GM12878 (cell line): ENCODE data around the gene ATP1B2. TPM values are rescaled to one million over a fixed set of nuclear protein-coding genes. Genes with fewer than 3 reads are reported as not detected.

Experiments
- ATAC-seq: fragments of 200-7000 bp; cut with Tn5 transposase; 3 replicates; pipeline ENCODE4 v1.9.1; 2020; ENCODE audit warnings: mild to moderate bottlenecking, moderate library complexity
- BruUV-seq: library from RNA; stranded (reverse); fragments of 400-500 nt; replicated peaks from 2 replicates; lab custom pipeline; 2021; lab: Mats Ljungman, UMichigan
- CTCF ChIA-PET: fragments of 300-600 bp; sonication (Branson Sonifier 250); formaldehyde crosslinking; extraction: SDS; loops from one replicate; lab custom pipeline; 2021; ENCODE audit warnings: inconsistent platforms; lab: Yijun Ruan, JAX
- POLR2A ChIA-PET: fragments of 350-600 bp; formaldehyde crosslinking; extraction: SDS; loops from one replicate; lab custom pipeline; 2021; ENCODE audit warnings: inconsistent platforms; lab: Charles Lee
- RAD21 ChIA-PET: fragments of 300-600 bp; sonication (Branson Sonifier 250); formaldehyde crosslinking; loops from one replicate; lab custom pipeline; 2023; ENCODE audit warnings: antibody characterized with exemption; ENCODE audit not compliant: unreplicated experiment; lab: Charles Lee
- SMC1A ChIA-PET: fragments of 300-600 bp; sonication (Branson Sonifier 250); formaldehyde crosslinking; loops from one replicate; lab custom pipeline; 2023; ENCODE audit not compliant: unreplicated experiment, uncharacterized antibody; lab: Charles Lee
- DNase-seq: peaks from one replicate; pipeline ENCODE4 v3.0.0-alpha.2; 2011; ENCODE audit warnings: low read depth, low spot score
- FAIRE-seq: peaks from 3 replicates; lab custom pipeline; 2011; peaks lifted over from hg19 to GRCh38; lab: Jason Lieb, UNC
- H2AFZ ChIP-seq: 2 replicates; pipeline ENCODE4 v1.6.0; 2011; ENCODE audit warnings: low read depth, low read length, control low read depth; ENCODE audit not compliant: control insufficient read depth
- H3K27ac ChIP-seq: 2 replicates; pipeline ENCODE4 v1.5.1; 2011; ENCODE audit warnings: control low read depth; ENCODE audit not compliant: control insufficient read depth, insufficient read depth
- H3K27me3 ChIP-seq, 2 experiments: replicated peaks in 1 of 2; 2 replicates each; pipeline versions ENCODE4 v1.6.0 to v1.6.1; 2011; ENCODE audit warnings: low read length in 1 of 2; ENCODE audit not compliant: control insufficient read depth in 2 of 2, insufficient read depth in 2 of 2
- H3K36me3 ChIP-seq, 2 experiments: 2 replicates each; pipeline ENCODE4 v1.5.1; 2011; ENCODE audit warnings: low read length in 1 of 2; ENCODE audit not compliant: control insufficient read depth in 2 of 2, insufficient read depth in 2 of 2
- H3K4me1 ChIP-seq: 2 replicates; pipeline ENCODE4 v1.6.1; 2011; ENCODE audit warnings: mild to moderate bottlenecking, low read length, moderate library complexity, mixed read lengths; ENCODE audit not compliant: control insufficient read depth, insufficient read depth
- H3K4me2 ChIP-seq: 2 replicates; pipeline ENCODE4 v1.6.0; 2011; ENCODE audit warnings: control low read depth; ENCODE audit not compliant: control insufficient read depth, insufficient read depth
- H3K4me3 ChIP-seq: fragments of 200-600 bp; sonication (generic); 2 replicates; pipeline ENCODE4 v1.5.1; 2016
- H3K79me2 ChIP-seq: 2 replicates; pipeline ENCODE4 v1.6.0; 2011; ENCODE audit warnings: low read length; ENCODE audit not compliant: control insufficient read depth, insufficient read depth
- H3K9ac ChIP-seq: 2 replicates; pipeline ENCODE4 v1.8.0; 2011; ENCODE audit warnings: low read length, control low read depth, mixed read lengths; ENCODE audit not compliant: control insufficient read depth, insufficient read depth
- H3K9me3 ChIP-seq: replicated peaks from 3 replicates; pipeline ENCODE4 v1.5.1; 2011; ENCODE audit warnings: mild to moderate bottlenecking, low read length; ENCODE audit not compliant: control insufficient read depth, insufficient read depth
- H4K20me1 ChIP-seq: 2 replicates; pipeline ENCODE4 v1.6.0; 2011; ENCODE audit not compliant: control insufficient read depth, insufficient read depth
- ASH2L ChIP-seq: fragments of 300-600, 200-600 bp; sonication (generic); IDR thresholded peaks from 2 replicates; pipeline ENCODE4 v1.6.1; 2017; ENCODE audit warnings: low read depth, mild to moderate bottlenecking, borderline replicate concordance
- CHD2 ChIP-seq: IDR thresholded peaks from 2 replicates; pipeline ENCODE4 v1.6.1; 2011; ENCODE audit warnings: low read depth, low read length, improper control_type of control experiment, borderline replicate concordance
- CTCF ChIP-seq, 3 experiments: IDR thresholded peaks in 2 of 3; conservative IDR thresholded peaks in 1 of 3; 2 replicates each; pipeline ENCODE4 v1.5.1; 2011; ENCODE audit warnings: low read depth in 3 of 3, low read length in 3 of 3, mild to moderate bottlenecking in 3 of 3, control low read depth in 2 of 3, moderate library complexity in 2 of 3, inconsistent platforms in 1 of 3, mixed read lengths in 1 of 3; ENCODE audit not compliant: control insufficient read depth in 2 of 3, insufficient read depth in 1 of 3; ENCODE audit errors: extremely low read depth in 1 of 3
- ESRRA ChIP-seq: IDR thresholded peaks from 2 replicates; pipeline ENCODE4 v1.6.1; 2012; ENCODE audit warnings: mild to moderate bottlenecking, low read length, improper control_type of control experiment
- IRF4 ChIP-seq: IDR thresholded peaks from 2 replicates; pipeline ENCODE4 v1.6.1; 2011; ENCODE audit warnings: low read depth, low read length
- IRF5 ChIP-seq: fragments of 450-650 bp; IDR thresholded peaks from 2 replicates; pipeline ENCODE4 v1.6.1; 2017; ENCODE audit warnings: borderline replicate concordance
- JUNB ChIP-seq: IDR thresholded peaks from 2 replicates; pipeline ENCODE4 v1.6.1; 2016; ENCODE audit warnings: antibody characterized with exemption, mild to moderate bottlenecking
- JUND ChIP-seq: IDR thresholded peaks from 2 replicates; pipeline ENCODE4 v1.6.1; 2012; ENCODE audit warnings: low read depth, mild to moderate bottlenecking, low read length, improper control_type of control experiment, moderate library complexity
- MTA2 ChIP-seq: fragments of 450-650 bp; IDR thresholded peaks from 2 replicates; pipeline ENCODE4 v1.6.1; 2016; ENCODE audit warnings: low read depth, mild to moderate bottlenecking, moderate library complexity
- PAX5 ChIP-seq: IDR thresholded peaks from 2 replicates; pipeline ENCODE4 v1.6.1; 2011; ENCODE audit warnings: low read depth, low read length, borderline replicate concordance
- PKNOX1 ChIP-seq: fragments of 450-650 bp; IDR thresholded peaks from 2 replicates; pipeline ENCODE4 v1.6.1; 2016; ENCODE audit warnings: mild to moderate bottlenecking
- PML ChIP-seq: IDR thresholded peaks from 2 replicates; pipeline ENCODE4 v1.6.1; 2012; ENCODE audit warnings: low read length, inconsistent platforms
- SIN3A ChIP-seq: IDR thresholded peaks from 2 replicates; pipeline ENCODE4 v1.6.1; 2012; ENCODE audit warnings: low read depth, low read length, improper control_type of control experiment
- TCF12 ChIP-seq: IDR thresholded peaks from 2 replicates; pipeline ENCODE4 v1.6.1; 2011; ENCODE audit warnings: low read depth, mild to moderate bottlenecking, low read length
- ZBTB33 ChIP-seq: fragments of 450-650 bp; IDR thresholded peaks from 2 replicates; pipeline ENCODE4 v1.6.1; 2017; ENCODE audit warnings: mild to moderate bottlenecking
- ZNF274 ChIP-seq: IDR thresholded peaks from one replicate; pipeline ENCODE4 v1.8.0; 2011; ENCODE audit not compliant: insufficient read length, insufficient read depth
- WGBS: methylation state at CpG from one replicate; pipeline ENCODE4 v1.1.6; 2016; ENCODE audit warnings: low lambda C conversion rate; ENCODE audit not compliant: insufficient replicate concordance, insufficient coverage; ENCODE audit errors: missing lambda C conversion rate; 5-methylcytosine and 5-hydroxymethylcytosine counted together
- in situ Hi-C: fragments of 300-500 bp; cut with MboI; formaldehyde crosslinking; loops from 9 replicates; pipeline ENCODE4 v1.14.3; 2018; ENCODE audit warnings: mixed read lengths
- intact Hi-C: fragments of 100-400 bp; cut with micrococcal nuclease; formaldehyde crosslinking; loops from one replicate; pipeline ENCODE4 v1.14.2; 2022; ENCODE audit not compliant: unreplicated experiment
- polyA plus RNA-seq, 11 experiments: library from polyadenylated mRNA; depleted of rRNA in 4 of 11; unstranded in 6 of 11; stranded (reverse) in 5 of 11; fragments of >200 nt; fragmentation: Nextera tagmentation in 4 of 11; fragmentation: Illumina TruSeq in 1 of 11; extraction: Ambion mirVana in 4 of 11; extraction: Trizol in 1 of 11; gene quantifications; 1 replicate in 1 of 11; 2 replicates in 10 of 11; pipeline versions ENCODE4 v1.2.1 to v1.2.3, GENCODE V29; 2011 to 2016; ENCODE audit warnings: inconsistent platforms in 2 of 11, missing spikeins in 2 of 11, low read depth in 1 of 11
- total RNA-seq, 4 experiments: library from RNA; depleted of rRNA in 3 of 4; stranded (reverse); fragments of >200 nt in 3 of 4; fragmentation: Illumina TruSeq in 1 of 4; extraction: Trizol in 1 of 4; gene quantifications; 2 replicates each; pipeline versions ENCODE4 v1.2.1 to v1.2.3, GENCODE V29; 2013 to 2021
- TF ChIP-seq, protein P1 (sequence below): fragments of 450-650 bp; IDR thresholded peaks from 2 replicates; pipeline ENCODE4 v1.6.1; 2016; ENCODE audit warnings: mild to moderate bottlenecking

The ATP1B2 gene
- total and polyA plus RNA-seq, 10 of the 15 experiments (the other 5 are each of a cell fraction or from before 2014, with no cell fraction given), result 0.03 to 0.29 (median 0.15) TPM; not detected in 3

DNA sequence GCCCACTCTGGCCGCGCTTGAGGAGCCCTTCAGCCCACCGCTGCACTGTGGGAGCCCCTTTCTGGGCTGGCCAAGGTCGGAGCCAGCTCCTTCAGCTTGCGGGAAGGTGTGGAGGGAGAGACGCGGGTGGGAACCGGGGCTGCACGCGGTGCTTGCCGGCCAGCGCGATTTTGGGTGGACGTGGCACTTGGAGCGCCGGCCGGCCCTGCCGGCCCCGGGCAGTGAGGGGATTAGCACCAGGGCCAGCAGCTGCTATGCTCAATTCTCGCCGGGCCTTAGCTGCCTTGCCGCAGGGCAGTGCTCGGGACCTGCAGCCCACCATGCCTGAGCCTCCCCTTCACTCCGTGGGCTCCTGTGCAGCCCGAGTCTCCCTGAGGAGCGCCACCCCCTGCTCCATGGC is 9.9 kb upstream of the ATP1B2 start:
- BruUV-seq, result no TSS peak
- in situ Hi-C loops (no loop called here), intact Hi-C loops (no loop called here)
- H2AFZ ChIP-seq, result no peak overlapping the region
- no peaks in the 10 kb centered on the region for H3K4me1 ChIP-seq
- H3K4me2 ChIP-seq, result no peak overlapping the region
- no peaks in the 10 kb centered on the region for H3K9me3 ChIP-seq
- WGBS, result 72% methylated on average over 16 of the region's 26 CpGs
- no peak overlapping the region for H3K4me3 ChIP-seq
- TF ChIP-seq PML (no peak), CHD2 (no peak), IRF5 (no peak), ZNF274 (no peak), ASH2L (no peak), ESRRA (no peak), PKNOX1 (no peak), ZBTB33 (no peak), MTA2 (no peak), CTCF (IDR thresholded peaks at IDR 0.05 in 2 of 3, conservative IDR thresholded peaks at IDR 0.05 in 1 of 3; ENCODE audit: control insufficient read depth in 2 of 3, extremely low read depth in 1 of 3, insufficient read depth in 1 of 3, low read depth in 3 of 3, low read length in 3 of 3) (no peak), TCF12 (no peak), JUNB (no peak), SIN3A (no peak), IRF4 (no peak), JUND (no peak), PAX5 (no peak)
- TF ChIP-seq, protein P1, sequence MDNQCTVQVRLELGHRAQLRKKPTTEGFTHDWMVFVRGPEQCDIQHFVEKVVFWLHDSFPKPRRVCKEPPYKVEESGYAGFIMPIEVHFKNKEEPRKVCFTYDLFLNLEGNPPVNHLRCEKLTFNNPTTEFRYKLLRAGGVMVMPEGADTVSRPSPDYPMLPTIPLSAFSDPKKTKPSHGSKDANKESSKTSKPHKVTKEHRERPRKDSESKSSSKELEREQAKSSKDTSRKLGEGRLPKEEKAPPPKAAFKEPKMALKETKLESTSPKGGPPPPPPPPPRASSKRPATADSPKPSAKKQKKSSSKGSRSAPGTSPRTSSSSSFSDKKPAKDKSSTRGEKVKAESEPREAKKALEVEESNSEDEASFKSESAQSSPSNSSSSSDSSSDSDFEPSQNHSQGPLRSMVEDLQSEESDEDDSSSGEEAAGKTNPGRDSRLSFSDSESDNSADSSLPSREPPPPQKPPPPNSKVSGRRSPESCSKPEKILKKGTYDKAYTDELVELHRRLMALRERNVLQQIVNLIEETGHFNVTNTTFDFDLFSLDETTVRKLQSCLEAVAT, result no peak
- no peaks in the 10 kb centered on the region for H4K20me1 ChIP-seq
- no peaks in the 10 kb centered on the region for H3K36me3 ChIP-seq
- ATAC-seq (no peak), DNase-seq (no peak), FAIRE-seq (no peak)
- ChIA-PET CTCF (interaction anchor here (2.0 kb wide), 1 partner anchor 9 kb away, joined by 8 read pairs; no protein-coding TSS in a partner anchor), POLR2A (no interaction called here), RAD21 (no interaction called here), SMC1A (interaction anchor here (1.4 kb wide), 1 partner anchor 47 kb away, joined by 4 read pairs; the partner anchor contains the start of gene WRAP53)
- no peaks in the 10 kb centered on the region for H3K79me2 ChIP-seq
- H3K27ac ChIP-seq, result no peak overlapping the region
- H3K9ac ChIP-seq, result no peak overlapping the region
- H3K27me3 ChIP-seq, result no peaks in the 10 kb centered on the region
